Upper lobe of right lung (tissue), 1 donor: ENCODE measurements around the gene RASSF7. TPM values are rescaled to one million over a fixed set of nuclear protein-coding genes. Genes with fewer than 3 reads are reported as not detected.

ENCODE experiments used
- ATAC-seq: fragments of 200-7000 bp; cut with Tn5 transposase; one replicate; pipeline ENCODE4 v1.9.1; 2020; ENCODE audit warnings: mild to moderate bottlenecking, moderate library complexity
- DNase-seq: peaks from one replicate; pipeline ENCODE4 v3.0.0-alpha.2; 2020
- H3K27ac ChIP-seq: fragments of 200-600 bp; one replicate; pipeline ENCODE4 v1.8.0; 2022
- H3K27me3 ChIP-seq: fragments of 200-600 bp; one replicate; pipeline ENCODE4 v1.8.0; 2022; ENCODE audit warnings: mild to moderate bottlenecking
- H3K36me3 ChIP-seq: fragments of 200-600 bp; one replicate; pipeline ENCODE4 v1.8.0; 2022
- H3K4me1 ChIP-seq: fragments of 200-600 bp; one replicate; pipeline ENCODE4 v1.8.0; 2022
- H3K4me3 ChIP-seq: fragments of 200-600 bp; one replicate; pipeline ENCODE4 v1.8.0; 2022; ENCODE audit warnings: mild to moderate bottlenecking
- H3K9me3 ChIP-seq: fragments of 200-600 bp; one replicate; pipeline ENCODE4 v1.8.0; 2022
- intact Hi-C: fragments of 100-400 bp; cut with DNase I; formaldehyde crosslinking; loops from one replicate; pipeline ENCODE4 v1.11.0; 2022
- total RNA-seq: library from RNA; stranded (reverse); fragmentation: NEBNext Ultra II Directional; extraction: Animal tissue kit (Norgen Biotek cat#: 25700); gene quantifications from one replicate; pipeline ENCODE4 v1.2.1, GENCODE V29; 2021
- TF ChIP-seq, protein P1 (sequence below): fragments of 200-600 bp; IDR thresholded peaks from one replicate; pipeline ENCODE4 v1.8.0; 2022; ENCODE audit warnings: antibody characterized with exemption
- donor health status: DM: no; HTN: yes; CAD: no; lungs with severe emphysema.

Gene RASSF7
- total RNA-seq, 1 donor from 2014 or later = 76.7 TPM

DNA sequence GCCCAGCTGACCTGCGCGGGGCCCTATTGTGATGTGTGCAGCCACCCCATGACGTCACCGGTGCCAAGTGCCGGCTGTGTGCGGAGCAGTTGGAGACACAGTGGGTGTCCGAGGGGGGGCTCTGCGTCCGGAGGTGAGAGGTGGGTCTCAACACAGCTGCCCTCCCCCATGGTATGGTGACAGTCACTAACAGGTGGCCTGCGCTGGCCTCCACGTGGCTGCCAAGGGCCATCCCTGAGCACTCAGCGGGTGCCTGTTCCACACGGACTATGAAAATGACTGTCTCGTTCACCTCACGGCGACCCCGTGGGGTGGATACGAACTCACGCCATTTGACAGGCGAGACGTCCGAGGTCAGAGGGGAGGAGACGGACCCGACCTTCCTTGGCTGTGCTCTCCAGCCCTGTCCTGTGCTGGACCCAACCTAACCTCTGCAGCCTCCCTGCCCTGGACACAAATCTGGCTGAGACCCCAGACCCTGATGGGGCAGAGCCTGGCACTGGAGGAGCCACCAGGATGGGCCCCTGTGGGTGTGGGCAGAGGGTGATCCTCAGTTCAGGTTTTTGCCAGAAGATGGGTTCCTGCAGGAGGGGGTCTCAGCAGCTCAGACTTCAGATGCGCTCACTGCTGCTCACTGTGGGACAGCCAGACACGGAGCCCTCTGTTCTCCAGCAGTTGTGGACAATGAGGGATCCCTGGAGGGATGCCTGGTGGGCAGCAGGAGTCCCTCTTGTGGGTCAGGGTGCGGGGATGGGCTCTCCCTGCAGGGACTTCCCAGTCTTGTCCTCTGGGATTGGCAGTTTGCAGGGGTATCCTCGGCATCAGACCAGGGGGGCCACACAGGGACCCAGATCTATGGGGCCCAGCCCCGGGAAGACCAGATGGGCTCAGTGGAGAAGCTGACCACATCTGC is 31.7 kb upstream of the RASSF7 start:
- peaks cover 27% of the 10 kb centered on the region for H3K36me3 ChIP-seq
- no peak for ATAC-seq
- no peak overlapping the region for H3K27ac ChIP-seq
- no peak overlapping the region for H3K4me3 ChIP-seq
- H3K9me3 ChIP-seq = no peaks in the 10 kb centered on the region
- TF ChIP-seq, protein P1, sequence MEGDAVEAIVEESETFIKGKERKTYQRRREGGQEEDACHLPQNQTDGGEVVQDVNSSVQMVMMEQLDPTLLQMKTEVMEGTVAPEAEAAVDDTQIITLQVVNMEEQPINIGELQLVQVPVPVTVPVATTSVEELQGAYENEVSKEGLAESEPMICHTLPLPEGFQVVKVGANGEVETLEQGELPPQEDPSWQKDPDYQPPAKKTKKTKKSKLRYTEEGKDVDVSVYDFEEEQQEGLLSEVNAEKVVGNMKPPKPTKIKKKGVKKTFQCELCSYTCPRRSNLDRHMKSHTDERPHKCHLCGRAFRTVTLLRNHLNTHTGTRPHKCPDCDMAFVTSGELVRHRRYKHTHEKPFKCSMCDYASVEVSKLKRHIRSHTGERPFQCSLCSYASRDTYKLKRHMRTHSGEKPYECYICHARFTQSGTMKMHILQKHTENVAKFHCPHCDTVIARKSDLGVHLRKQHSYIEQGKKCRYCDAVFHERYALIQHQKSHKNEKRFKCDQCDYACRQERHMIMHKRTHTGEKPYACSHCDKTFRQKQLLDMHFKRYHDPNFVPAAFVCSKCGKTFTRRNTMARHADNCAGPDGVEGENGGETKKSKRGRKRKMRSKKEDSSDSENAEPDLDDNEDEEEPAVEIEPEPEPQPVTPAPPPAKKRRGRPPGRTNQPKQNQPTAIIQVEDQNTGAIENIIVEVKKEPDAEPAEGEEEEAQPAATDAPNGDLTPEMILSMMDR = no peak
- intact Hi-C loops = no loop called here
- no peaks in the 10 kb centered on the region for H3K27me3 ChIP-seq
- peaks cover 6% of the 10 kb centered on the region for H3K4me1 ChIP-seq
- peak; percentile 61 for DNase-seq

DNA sequence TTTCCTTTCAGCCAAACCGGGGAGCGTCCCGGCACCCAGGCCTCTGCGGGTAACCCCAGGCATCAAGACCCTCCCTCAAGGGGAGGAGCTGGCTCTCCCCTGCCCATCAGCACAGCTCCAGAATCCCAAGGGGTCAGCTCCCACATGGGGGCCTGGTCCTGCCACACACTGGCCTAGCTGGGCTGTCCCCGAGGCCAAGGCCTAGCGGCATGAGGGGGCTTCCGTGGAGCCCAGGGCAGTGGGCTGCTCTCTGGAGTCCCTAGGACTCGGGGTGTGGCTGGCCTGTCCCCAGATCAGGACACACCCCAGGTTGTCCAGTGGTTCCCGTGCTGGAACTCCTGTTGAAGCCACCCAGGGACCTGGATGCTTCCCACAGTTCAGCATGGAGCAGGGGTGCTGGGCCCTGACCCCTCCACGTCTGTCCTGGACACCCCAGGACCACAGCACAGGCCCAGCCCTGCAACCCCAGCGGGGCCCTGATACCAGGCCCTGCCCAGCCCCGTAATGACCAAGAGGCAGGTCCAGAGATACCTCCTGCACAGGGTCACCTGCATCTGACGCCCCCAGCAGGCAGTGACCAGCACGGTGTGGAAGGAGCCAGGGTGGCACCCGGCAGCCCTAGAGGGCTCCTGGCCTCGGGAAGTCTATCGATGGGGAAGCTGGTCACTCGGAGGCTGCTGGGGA is 30.9 kb upstream of the RASSF7 start:
- Histone ChIP-seq H3K36me3 (peaks cover 27% of the 10 kb centered on the region), H3K27ac (no peak overlapping the region), H3K4me3 (no peak overlapping the region), H3K27me3 (no peaks in the 10 kb centered on the region), H3K4me1 (peaks cover 12% of the 10 kb centered on the region), H3K9me3 (no peaks in the 10 kb centered on the region)
- intact Hi-C loops = no loop called here
- DNase-seq (peak; percentile 65), ATAC-seq (no peak)
- TF ChIP-seq, protein P1 = no peak

DNA sequence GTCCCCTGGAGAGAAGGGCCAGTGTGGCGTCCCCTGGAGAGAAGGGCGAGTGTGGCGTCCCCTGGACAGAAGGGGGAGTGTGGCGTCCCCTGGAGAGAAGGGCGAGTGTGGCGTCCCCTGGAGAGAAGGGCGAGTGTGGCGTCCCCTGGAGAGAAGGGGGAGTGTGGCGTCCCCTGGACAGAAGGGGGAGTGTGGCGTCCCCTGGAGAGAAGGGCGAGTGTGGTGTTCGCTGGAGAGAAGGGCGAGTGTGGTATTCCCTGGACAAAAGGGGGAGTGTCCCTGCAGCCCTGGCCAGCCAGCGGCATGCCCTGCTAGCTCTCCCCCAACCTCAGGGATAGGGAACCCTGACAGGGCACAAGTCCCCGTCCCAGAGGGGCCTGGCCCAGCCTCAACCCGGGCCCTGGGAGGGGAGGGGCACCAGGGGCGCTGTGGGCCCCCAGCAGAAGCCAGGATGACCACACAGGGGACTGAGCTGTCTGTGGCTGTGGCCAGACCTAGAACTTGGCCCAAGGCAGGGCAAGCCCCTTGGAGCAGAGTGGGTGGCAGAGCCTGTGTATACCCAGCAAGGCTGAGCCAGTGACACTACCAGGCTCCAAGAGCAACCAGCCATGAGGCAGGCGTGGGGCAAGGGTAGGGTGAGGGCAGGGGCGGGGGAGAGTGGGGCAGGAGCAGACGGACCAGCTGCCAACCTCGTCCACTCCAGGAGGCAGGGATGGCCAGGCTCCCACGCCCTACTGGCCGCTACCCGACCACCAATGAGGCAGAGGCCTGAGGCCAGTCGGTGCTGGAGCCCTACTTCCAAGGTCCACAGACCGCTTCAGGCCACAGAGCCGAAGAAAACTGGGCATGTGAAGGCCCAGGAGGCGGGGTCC is 29.6 kb upstream of the RASSF7 start:
- H3K4me3 ChIP-seq = no peak overlapping the region
- ATAC-seq (no peak), DNase-seq (peak; percentile 63)
- H3K36me3 ChIP-seq = peaks cover 27% of the 10 kb centered on the region
- H3K9me3 ChIP-seq = no peaks in the 10 kb centered on the region
- no peaks in the 10 kb centered on the region for H3K27me3 ChIP-seq
- intact Hi-C loops = no loop called here
- H3K4me1 ChIP-seq = peaks cover 14% of the 10 kb centered on the region
- TF ChIP-seq, protein P1 = no peak
- H3K27ac ChIP-seq = no peak overlapping the region

GRCh38 chr11:531919-532526 is 28.7 kb upstream of the RASSF7 start:
- intact Hi-C loops = no loop called here
- ATAC-seq (no peak), DNase-seq (peak; percentile 58)
- Histone ChIP-seq H3K36me3 (peaks cover 27% of the 10 kb centered on the region), H3K4me3 (no peak overlapping the region), H3K27ac (no peak overlapping the region), H3K9me3 (no peaks in the 10 kb centered on the region), H3K27me3 (no peaks in the 10 kb centered on the region), H3K4me1 (peaks cover 23% of the 10 kb centered on the region)
- TF ChIP-seq, protein P1 = no peak

- intact Hi-C loops = no loop called here
- TF ChIP-seq, protein P1 = no peak
- no peak for DNase-seq
These were observed 28.2 kb upstream of the RASSF7 start for GRCh38 chr11:532527-532985.

More at GRCh38 chr11:532527-532985, 28.2 kb upstream of the RASSF7 start:
- Histone ChIP-seq H3K9me3 (no peaks in the 10 kb centered on the region), H3K4me1 (peaks cover 25% of the 10 kb centered on the region), H3K27ac (no peak overlapping the region), H3K27me3 (no peaks in the 10 kb centered on the region), H3K36me3 (peaks cover 27% of the 10 kb centered on the region), H3K4me3 (no peak overlapping the region)
- ATAC-seq = no peak
